H1 (cell line): ENCODE results near the gene MAVS. TPM values are rescaled to one million over a fixed set of nuclear protein-coding genes. Genes with fewer than 3 reads are reported as not detected.

Experiments used
- POU5F1 ChIP-seq: IDR thresholded peaks from 2 replicates; pipeline ENCODE4 v1.6.1; 2011; ENCODE audit warnings: low read depth, mild to moderate bottlenecking, low read length, moderate library complexity
- SP4 ChIP-seq: IDR thresholded peaks from 2 replicates; pipeline ENCODE4 v1.6.1; 2012; ENCODE audit warnings: low read length, inconsistent platforms
- polyA plus RNA-seq, 7 experiments: library from polyadenylated mRNA; depleted of rRNA in 3 of 7; stranded (reverse) in 5 of 7; unstranded in 2 of 7; fragments of >200 nt in 5 of 7; fragments of 200-250 nt in 2 of 7; gene quantifications; 1 replicate in 5 of 7; 2 replicates in 1 of 7; 4 replicates in 1 of 7; pipeline versions ENCODE4 v1.2.1 to v1.2.3, GENCODE V29; 2011 to 2013; ENCODE audit warnings: missing spikeins in 2 of 7, mixed read lengths in 2 of 7
- total RNA-seq: library from RNA; stranded (reverse); fragmentation: NEBNext Ultra II Directional; extraction: Animal tissue kit (Norgen Biotek cat#: 25700); gene quantifications from 2 replicates; pipeline ENCODE4 v1.2.1, GENCODE V29; 2021

MAVS gene
- total and polyA plus RNA-seq, 2 of the 8 experiments (the other 6 are each of a cell fraction or from before 2014, with no cell fraction given) = 9.9 to 24.3 TPM

DNA sequence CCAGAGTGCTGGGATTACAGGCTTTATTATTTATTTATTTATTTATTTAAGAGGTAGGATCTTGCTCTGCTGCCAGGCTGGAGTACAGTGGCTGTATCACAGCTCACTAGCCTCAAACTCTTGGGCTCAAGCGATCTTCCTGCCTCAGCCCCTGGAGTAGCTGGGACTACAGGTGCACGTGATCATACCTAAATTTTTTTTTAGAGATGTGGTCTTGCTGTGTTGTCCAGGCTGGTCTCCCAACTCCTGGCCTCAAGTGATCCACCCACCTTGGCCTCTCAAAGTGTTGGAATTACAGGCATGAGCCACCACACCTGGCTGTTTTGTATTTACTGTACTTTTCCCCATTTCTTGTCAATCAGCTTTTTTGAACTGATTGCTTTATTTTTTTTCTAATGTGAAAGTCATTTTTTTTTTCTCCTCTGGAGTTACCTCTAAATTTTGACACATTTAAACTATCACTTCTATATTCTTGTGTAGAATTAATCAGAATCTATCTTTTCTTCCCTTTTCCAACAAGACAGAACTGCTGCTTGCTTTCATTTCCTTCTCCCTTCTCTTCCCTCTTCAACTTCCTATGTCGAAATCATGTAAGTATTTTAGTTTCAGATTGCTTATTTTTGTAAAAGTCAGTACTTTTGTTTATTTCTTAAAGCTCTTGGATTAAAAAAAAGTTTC lies 54.5 kb downstream of the MAVS start (continued):
- no peak for TF ChIP-seq POU5F1
- TF ChIP-seq SP4 = no peak
